ENCODE measurements around the gene ITSN1.

The ITSN1 gene

DNA sequence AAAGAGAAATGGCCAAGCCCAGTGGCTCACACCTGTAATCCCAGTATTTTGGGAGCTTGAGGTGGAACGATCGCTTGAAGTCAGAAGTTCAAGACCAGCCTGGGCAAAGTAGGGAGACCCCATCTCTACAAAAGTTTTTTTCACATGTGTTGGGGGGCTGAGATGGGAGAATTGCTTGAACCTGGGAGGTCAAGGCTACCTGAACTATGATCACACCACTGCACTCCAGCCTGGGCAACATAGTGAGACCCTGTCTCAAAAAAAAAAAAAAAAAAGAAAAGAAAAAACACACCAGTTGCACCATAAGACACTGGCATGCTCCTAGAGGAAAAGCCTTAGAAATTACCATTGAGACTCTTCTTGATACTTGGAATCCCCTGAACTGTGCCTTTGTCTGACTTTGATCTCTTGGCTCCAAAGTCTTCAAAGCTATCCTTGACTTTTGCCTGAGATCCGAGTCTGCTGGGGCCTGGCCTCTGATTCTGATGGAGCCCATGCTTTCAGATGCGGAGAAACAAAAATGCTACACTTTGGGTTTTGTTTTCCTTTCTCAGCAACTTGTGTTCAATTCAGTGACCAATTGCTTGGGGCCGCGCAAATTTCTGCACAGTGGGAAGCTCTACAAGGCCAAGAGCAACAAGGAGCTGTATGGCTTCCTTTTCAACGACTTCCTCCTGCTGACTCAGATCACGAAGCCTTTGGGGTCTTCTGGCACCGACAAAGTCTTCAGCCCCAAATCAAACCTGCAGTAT lies 239.6 kb downstream of the ITSN1 start:
- no peak for DNase-seq (ENCODE audit: extremely low read depth in 1 of 2, low read depth in 1 of 2)

DNA sequence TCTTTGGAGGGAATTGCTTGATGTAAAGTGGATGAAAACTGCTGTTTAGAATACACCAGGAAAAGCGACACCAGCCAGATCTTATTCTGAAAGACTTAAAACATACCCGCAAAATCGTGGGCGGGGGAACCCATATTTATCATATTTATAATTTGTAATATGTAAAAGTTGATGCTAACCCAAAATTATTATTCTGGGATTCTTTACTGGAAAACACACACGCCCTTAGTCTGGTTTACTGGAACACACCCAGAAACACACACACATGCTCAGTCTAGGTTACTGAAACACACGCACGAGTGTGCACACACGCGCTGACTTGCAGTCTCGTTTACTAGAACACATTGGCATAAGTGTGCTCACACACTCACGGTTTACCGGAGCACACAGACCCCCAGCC lies 240.8 kb downstream of the ITSN1 start:
- no peak for DNase-seq (ENCODE audit: extremely low read depth in 1 of 2, low read depth in 1 of 2)

GRCh38 chr21:33884376-33885171 lies 242.3 kb downstream of the ITSN1 start:
- DNase-seq (ENCODE audit: extremely low read depth in 1 of 2, low read depth in 1 of 2): no peak

- no peak for DNase-seq (ENCODE audit: extremely low read depth in 1 of 2, low read depth in 1 of 2)
Observed at GRCh38 chr21:33885172-33885514, 242.8 kb downstream of the ITSN1 start.

GRCh38 chr21:33886321-33886720 lies 244.0 kb downstream of the ITSN1 start:
- DNase-seq (ENCODE audit: extremely low read depth in 1 of 2, low read depth in 1 of 2): no peak

DNA sequence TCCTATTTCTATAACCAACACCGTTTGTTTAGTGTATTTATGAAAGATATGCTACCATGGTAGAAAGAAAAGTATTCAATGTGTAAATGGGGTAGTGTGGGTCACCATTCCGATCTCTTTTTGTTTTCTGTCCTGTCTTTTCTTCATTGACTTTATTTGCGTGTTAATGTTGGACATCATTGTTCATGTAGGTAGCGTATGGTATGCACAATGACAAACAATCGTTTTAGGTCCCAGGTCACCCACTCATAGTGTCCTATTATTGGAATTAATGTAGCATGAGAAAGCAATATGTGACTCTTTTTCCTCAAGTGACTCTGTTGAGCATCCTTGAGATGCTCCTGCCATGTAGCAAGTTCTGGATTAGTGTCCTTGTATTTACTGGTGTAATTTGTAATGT lies 247.9 kb downstream of the ITSN1 start:
- no peak for DNase-seq (ENCODE audit: extremely low read depth in 1 of 2, low read depth in 1 of 2)

GRCh38 chr21:33892853-33893252 lies 250.6 kb downstream of the ITSN1 start:
- no peak for DNase-seq (ENCODE audit: extremely low read depth in 1 of 2, low read depth in 1 of 2)

DNA sequence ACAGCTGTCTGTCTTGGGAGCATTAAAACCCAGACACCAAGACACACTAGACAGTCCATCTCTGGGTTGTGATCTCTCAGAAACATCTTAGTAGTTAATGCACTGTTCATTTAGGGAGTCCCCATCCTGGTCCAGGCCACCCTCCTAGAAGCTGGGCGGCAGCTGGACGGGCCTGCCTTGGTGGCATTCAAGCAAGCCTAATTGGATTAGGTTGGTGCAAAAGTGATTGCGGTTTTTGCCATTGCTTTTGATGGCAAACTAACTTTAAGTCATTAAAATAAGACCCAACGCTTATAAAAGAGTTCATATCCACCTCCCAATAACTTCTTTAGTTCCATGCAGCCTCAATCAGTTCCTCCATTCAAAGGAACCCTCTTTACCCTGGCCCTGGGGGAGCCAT lies 251.6 kb downstream of the ITSN1 start:
- DNase-seq (ENCODE audit: extremely low read depth in 1 of 2, low read depth in 1 of 2): no peak

GRCh38 chr21:33894736-33895288 lies 252.5 kb downstream of the ITSN1 start:
- DNase-seq (ENCODE audit: extremely low read depth in 1 of 2, low read depth in 1 of 2): peak; percentile 28 to 67

DNA sequence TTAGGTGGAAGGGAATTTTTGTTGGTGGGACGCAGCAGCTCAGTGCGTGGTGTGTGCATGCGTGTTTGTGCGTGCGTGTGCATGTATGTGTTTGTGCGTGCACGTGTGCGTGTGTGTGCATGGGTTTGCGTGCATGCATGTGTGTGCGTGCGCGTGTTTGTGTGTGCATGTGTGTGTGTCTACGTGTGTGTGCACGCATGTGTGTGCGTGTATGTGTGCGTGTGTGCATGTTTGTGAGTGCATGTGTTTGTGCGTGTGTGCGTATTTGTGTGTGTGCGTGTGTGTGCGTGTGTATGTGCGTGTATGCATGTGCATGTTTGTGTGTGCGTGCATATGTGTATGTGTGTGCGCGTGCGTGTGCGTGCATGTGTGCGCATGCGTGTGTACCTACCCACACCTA lies 253.1 kb downstream of the ITSN1 start:
- DNase-seq (ENCODE audit: extremely low read depth in 1 of 2, low read depth in 1 of 2): no peak

GRCh38 chr21:33896691-33897090 lies 254.4 kb downstream of the ITSN1 start:
- DNase-seq (ENCODE audit: extremely low read depth in 1 of 2, low read depth in 1 of 2): no peak

- no peak for DNase-seq (ENCODE audit: extremely low read depth in 1 of 2, low read depth in 1 of 2)
Observed at GRCh38 chr21:33897098-33897497, 254.8 kb downstream of the ITSN1 start.

GRCh38 chr21:33897739-33898138 lies 255.4 kb downstream of the ITSN1 start:
- no peak for DNase-seq (ENCODE audit: extremely low read depth in 1 of 2, low read depth in 1 of 2)

GRCh38 chr21:33898586-33898985 lies 256.3 kb downstream of the ITSN1 start:
- DNase-seq (ENCODE audit: extremely low read depth in 1 of 2, low read depth in 1 of 2): no peak

GRCh38 chr21:33899199-33899598 lies 256.9 kb downstream of the ITSN1 start:
- DNase-seq (ENCODE audit: extremely low read depth in 1 of 2, low read depth in 1 of 2): no peak

DNA sequence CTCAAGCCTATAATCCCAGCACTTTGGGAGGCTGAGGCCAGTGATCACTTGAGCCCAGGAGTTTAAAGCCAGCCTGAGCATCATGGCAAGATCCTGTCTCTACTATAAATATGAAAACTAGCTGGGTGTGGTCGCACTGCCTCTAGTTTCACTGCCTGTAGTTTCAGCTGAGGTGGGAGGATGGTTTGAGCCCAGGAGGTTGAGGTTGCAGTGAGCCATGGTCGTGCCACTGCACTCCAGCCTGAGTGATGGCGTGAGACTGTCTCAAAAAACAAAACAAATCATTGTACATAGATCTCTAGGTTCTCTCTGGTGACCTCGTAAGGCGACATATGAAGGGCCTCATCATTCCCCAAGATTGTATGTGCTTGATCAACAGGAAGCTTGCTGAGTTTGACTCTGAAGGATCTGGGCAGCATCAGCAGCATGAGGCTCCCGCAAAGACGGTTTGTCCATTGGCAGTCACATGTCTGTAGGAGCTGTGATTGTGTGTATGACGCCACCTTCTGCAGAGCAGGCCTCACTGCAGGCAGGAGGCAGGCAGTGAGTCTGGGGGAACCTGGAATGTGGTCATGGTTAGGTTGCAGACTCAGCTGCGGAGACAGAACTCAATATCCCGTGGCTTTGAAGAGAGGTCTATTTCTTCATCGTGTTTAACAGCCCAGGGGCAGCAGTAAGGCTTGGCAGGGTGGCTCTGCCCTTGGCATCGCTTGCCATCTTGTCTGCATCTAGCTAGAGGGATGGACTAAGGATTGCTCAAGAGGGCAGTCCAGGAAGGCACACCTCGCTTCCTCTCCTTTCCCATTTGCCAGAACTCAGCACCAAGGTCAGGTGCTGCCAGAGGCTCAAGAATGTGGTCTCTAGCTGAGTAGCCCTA lies 259.3 kb downstream of the ITSN1 start:
- DNase-seq (ENCODE audit: extremely low read depth in 1 of 2, low read depth in 1 of 2): no peak

DNA sequence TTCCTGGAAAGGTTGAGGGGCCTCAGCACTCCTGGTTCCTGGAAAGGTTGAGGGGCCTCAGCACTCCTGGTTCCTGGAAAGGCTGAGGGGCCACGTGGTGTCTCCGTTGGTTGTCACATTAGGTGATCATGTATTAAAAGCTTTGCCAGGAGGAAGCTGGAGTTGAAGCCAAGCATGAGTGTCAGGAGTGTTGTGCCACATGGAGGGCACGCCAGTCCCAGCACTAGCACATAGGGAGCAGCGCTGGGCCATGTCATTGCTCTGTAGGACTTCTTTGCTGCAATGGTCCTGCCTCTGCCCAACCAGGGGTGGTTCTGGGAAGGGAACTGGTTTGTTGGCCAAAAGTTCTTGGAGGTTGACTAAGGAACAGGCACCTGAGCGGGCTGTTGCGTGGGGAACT lies 260.0 kb downstream of the ITSN1 start:
- no peak for DNase-seq (ENCODE audit: extremely low read depth in 1 of 2, low read depth in 1 of 2)

GRCh38 chr21:33904041-33904440 lies 261.7 kb downstream of the ITSN1 start:
- DNase-seq (ENCODE audit: extremely low read depth in 1 of 2, low read depth in 1 of 2): no peak

DNA sequence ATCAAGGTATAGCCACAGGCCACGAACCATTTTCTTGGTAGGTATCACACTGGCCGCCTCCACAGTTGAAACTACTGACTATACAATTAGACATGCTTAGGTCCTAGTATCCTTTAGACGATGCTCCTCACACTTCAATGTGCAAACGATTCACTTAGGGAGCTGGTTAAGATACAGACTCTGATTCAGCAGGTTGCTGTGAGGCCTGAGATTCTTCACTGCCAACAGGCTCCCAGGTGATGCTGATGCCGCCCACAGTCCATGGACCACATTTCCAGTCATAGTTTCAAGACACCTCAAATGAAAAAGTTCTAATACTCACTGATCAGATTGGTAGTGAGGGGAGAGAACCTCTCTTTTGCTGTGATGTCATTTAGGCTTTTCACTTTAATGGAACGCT lies 266.5 kb downstream of the ITSN1 start:
- peak in 1 of 2 donors; percentile 56 for DNase-seq (ENCODE audit: extremely low read depth in 1 of 2, low read depth in 1 of 2)

DNA sequence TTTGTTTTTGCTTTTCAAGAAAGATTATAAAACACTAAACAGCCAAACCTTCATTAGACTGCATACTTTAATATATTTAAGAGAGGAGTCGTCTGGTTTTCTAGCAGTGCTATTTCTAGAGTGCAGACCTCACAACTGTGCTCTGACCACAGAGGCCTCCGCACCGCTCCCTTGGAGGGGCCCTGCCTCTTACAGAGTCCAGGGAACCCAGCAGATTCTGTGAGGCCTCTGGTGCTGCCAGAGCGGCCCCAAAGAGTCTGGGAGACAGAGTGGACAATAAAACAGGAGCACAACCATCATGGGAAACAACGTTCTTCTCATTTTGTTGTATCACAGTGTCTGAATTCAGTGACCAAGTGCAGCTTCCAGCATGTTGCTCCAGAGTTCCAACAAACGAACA lies 267.5 kb downstream of the ITSN1 start:
- DNase-seq (ENCODE audit: extremely low read depth in 1 of 2, low read depth in 1 of 2): no peak

DNA sequence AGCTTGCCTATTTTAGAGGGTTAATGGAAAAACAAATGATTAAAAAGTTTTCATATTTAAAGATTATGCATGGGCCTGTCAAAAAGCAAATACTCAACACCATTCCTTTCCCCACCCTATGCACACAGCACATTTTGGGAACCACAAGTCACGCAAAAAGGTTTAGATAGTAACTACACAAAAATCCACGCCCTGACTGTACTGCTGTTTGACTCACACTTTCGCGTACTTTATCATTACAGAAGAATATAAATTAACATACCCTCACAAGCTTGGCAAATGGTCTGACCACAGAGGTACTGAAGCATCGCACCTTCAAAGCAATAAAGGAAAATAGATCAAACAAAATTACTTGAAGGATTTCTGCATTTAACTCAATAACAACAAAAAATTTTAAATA lies 271.9 kb downstream of the ITSN1 start:
- no peak for DNase-seq (ENCODE audit: extremely low read depth in 1 of 2, low read depth in 1 of 2)

Data from stimulated activated CD8-positive, alpha-beta memory T cell treated with anti-CD3 and anti-CD28 coated beads, Interleukin-7, amount 100 ng/mL, for 48 hours (primary cell).